K562 treated with DMSO at 1 percent for 24 hours (cell line): ENCODE measurements around the gene ZBTB20. TPM values are rescaled to one million over a fixed set of nuclear protein-coding genes. Genes with fewer than 3 reads are reported as not detected.

ENCODE experiments used
- total RNA-seq: library from RNA; unstranded; fragments of 300-600 nt; gene quantifications from 2 replicates; pipeline ENCODE4 v1.2.3, GENCODE V29; 2022; ENCODE audit warnings: low read depth; ENCODE audit not compliant: insufficient read depth

Gene ZBTB20
- 0.12 and 1.2 TPM in 2 replicates for total RNA-seq

DNA sequence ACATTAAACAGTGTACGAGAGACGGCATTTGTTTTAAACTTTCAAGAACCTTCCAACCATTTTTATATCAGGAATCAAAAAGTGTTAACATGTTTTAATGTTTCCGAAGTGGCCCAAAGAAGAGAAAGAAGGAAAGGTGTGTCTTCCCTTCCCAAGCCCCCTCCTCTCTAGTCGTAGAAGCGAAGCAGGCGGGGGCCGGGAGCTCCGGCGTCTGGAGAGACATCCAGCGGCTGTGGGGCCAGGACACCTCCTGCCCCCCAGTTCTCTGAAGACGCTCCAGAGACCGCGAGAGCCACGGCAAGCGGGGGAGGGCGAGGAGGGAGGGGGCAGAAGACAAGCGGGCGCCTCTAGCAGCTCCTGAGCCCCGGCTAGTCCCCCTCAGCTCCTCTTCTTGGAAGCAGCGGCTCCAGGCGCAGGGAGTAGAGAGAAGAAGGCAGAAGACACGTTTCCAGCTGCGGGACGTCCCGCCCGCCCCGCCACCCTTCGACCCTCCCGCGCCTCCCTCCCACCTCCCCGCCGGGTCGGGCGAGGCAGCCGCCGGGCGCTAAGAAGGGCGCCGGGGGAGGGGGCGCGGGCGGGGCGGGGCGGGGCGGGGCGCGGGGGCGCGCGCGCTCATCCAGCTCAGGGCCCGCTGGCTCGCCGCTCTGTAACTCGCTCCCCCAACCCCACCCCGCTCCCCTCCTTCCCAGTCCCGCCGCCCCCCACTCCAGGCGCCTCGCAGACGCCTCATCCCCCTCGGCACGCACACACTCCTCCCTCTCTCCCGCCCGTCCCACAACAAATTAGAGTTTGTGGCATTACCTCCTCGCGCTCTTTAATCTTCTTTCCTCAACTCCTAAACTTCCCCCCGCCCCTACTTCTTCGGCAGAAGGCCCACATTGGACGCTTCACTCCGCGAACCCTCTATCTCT, at the start of gene ZBTB20:
Gene ZBTB20 (minus strand): TSS at position 871 of the 911 bp plus-strand sequence.

DNA sequence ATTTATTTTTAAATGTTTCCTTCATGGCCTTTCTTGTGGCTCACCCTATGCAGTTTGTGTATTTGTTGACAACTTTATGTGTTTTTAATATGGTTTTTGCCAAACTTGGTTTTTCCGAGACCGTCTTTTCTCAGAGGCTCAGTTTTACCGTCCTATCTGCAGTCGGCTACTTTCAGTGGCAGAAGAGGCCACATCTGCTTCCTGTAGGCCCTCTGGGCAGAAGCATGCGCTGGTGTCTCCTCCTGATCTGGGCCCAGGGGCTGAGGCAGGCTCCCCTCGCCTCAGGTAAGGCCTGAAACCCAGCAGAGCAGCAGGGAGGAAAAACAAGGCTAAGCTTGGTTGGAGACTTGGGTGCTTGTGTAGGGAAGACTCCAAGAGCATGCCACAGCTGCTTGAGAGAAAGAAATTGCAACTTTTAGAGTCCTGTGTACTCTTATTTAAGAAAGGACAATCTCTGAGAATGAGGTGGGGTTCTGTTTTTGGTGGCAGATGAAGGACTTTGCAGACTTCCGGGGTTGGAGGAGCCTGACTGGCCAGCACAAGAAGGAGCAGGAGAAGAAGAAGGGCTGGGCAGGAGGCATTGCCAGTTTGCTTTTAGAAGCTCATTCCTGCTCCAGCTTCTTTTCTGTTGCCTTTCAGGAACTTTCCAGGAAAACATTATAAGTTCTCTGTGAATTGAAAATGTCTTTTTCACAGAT, 853.1 kb downstream of the ZBTB20 start, which contains the start of gene TIGIT:
Gene TIGIT (plus strand): TSS at position 191 of the 698 bp plus-strand sequence. CDS start 34 bp downstream, at position 225.

